Frontal cortex (tissue), 4 donors: Measurements from ENCODE around the gene ANKRD33B. TPM values are rescaled to one million over a fixed set of nuclear protein-coding genes. Genes with fewer than 3 reads are reported as not detected.
A peak's percentile ranks its signal among the peaks of the same experiment; 100 is the strongest.
"Not testable (repeated sequence)": the region's sequence is repeated elsewhere in the genome, so short reads cannot be mapped to it uniquely, and the experiment has no call there.

Experiments used
- DNase-seq, 2 donors: peaks; one replicate each; pipeline ENCODE4 v3.0.0; 2012; ENCODE audit warnings: low spot score in 2 of 2
- FAIRE-seq: peaks from 2 replicates; lab custom pipeline; 2012; peaks lifted over from hg19 to GRCh38; lab: Jason Lieb, UNC
- total RNA-seq: library from RNA; depleted of rRNA; stranded (reverse); fragments of >200 nt; gene quantifications from one replicate; pipeline ENCODE4 v1.2.3, GENCODE V29; 2014
- donor health status: control.
- donor health status: control.
- donor health status: control.

The ANKRD33B gene
- total RNA-seq, 1 donor from 2014 or later: 1.6 TPM

DNA sequence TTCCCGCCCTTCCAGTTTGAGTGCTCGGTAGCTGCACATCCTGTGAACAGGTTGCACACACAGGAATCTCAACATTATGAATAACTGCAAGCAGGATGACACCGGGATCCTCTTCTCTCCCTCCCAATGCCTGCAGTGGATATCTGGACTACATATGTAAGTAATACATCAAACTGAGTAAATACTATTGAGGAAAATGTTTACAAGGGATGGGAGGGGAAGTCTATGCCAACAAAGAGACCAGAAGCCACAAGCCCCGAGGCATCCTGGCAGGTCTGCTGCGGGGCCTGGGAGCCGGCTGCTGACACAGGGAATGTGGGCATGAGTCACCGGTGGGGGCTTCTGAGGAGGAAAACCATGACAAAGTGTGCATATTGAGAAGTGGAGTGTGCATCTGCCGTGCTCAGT is 8.6 kb upstream of the ANKRD33B start:
- DNase-seq (no peak), FAIRE-seq (no peak)

DNA sequence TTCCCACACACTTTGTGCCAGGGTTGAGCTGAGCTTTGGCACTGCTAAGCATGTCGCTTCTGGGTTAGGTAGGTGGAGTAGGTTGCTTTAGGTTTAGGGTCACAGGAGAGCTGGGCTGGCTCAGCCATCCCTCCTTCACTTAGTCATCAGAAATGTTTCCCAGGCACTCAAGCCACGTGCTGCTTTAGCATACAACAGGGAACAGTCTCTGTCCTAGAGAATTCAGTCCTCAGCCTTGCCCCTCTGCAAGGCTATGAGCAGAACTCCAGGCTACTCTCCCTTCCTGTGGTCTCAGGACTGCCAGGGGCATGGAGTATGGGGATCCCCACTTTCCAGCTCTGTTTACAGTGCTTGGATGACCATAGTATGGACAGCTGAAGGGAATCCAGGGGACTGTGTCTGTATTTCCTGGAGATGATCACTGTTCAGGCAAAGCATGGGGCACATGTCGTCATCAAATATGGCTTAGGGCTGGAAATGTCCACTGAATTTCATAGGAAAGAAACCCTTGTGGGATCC is 7.5 kb upstream of the ANKRD33B start:
- DNase-seq (no peak), FAIRE-seq (no peak)

DNA sequence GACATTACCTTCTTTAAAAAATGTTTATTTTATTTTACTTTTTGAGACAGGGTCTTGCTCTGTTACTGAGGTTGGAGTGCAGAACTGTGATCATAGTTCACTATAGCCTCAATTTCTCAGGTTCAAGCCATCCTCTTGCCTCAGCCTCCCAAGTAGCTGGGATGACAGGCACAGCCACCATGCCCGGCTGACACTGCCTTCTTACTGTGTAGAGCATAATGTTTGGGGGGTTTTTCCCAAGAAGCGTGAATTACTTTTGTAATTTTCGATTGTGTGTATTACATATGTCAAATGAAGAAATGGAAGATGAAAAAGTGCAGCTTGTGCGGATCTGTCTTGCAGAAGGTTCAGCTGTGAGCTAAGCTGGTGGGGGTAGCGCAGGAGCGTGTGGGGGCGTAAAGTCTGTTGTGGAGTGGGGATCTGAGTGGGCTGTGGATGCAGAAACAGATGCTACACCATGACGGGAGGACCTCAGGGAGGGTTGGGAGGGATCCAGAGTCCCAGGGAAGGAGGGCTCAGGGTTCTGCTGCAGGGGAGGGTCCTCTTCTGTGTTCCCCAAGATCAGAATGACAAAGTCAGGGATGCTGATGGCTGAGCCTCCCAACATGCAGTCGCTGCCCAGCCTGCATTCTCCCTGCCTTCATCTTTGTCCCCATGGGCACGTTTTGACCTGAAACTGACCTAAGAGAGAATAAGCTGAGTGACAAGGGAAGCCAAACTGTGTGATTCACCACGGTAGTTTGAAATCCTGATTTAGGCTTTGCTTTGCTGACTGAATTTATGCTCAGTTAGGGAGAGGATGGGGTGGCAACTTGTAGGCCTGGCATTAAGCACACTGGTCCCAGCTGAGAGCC is 6.8 kb upstream of the ANKRD33B start:
- FAIRE-seq (no peak), DNase-seq (no peak)

DNA sequence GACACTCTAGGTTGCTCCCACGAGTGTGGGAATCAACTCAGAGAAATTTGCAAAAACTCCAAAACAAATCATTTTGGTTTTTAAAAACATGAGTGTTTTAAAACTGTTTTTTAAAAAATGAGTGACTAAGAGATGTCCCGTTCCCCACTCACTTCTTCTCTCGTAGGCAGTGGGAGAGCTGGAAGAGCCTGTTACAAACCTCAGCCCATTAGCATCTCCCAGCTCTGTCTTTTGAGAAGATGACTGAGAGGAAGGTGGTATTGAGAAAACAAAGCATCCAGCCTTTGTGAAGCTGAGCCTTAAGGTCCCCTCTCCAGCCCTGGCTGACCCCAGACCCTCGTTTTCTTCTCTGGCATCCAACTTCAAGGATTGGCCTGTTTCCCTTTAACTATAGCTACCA is 4.7 kb upstream of the ANKRD33B start:
- FAIRE-seq (no peak), DNase-seq (no peak)

DNA sequence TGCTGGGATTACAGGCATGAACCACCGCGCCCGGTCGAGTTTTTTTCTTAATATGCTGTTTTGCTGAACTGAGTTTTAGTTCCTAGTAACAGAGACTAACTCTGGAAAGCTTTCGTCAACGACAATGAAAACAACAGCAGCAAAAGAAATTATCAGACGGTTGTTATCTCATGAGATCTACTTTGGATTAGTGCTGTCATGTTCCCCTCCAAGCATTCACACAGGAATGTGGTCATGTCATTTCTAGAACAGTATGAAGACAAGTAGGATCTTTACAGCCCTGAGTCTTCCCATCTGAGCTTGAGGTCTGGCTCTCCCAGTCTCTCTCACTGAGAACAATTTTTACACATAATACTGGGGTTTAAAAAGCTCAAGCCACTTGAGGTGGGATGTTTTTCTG is 4.0 kb upstream of the ANKRD33B start:
- no peak for FAIRE-seq

DNA sequence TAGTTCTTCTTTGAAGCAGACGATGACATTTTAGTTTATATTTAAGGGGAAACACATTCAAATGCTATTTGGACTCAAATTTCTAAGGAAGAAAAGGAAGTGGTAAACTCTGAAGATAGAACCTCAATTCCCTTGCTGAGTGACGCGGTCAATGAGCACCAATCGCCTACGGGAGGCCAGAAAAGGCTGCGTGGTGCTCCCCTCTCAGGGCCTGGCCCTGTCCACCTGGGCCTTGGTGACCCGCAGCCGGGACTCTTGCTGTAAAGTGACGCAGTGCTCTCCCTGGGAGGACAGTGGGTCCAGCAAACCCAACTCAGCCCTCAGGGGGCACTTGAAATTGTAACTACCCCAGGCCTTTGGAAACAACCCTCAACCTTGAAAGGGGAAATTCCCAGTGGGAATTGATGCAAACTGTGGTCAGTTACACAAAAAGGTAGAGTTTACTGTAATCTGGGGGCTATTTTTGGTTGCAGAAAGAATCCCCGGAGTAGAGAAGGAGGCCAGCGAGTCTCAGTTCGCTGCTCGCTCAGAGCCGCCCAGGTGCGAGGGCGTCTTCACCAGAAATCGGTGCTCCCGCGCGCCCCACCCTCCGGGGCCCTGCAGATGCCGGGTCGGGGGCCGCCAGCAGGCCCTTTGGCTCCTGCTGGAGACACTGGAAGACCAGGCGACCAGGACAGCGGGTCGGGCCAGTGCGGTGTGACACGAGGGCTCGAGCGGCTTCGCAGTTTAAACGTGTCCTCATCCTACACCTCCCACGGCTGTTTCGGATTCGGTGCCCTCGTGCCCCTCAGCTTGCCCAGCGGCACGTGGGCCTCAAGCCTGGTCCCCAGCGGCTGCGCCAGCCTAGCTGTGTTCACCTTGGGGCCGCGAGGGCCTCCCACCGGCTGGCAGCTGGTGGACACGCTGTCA is 1.4 kb upstream of the ANKRD33B start:
- no peak for FAIRE-seq
- DNase-seq: no peak

More for the DNA sequence above, 4.0 kb upstream of the ANKRD33B start:
- no peak for DNase-seq

DNA sequence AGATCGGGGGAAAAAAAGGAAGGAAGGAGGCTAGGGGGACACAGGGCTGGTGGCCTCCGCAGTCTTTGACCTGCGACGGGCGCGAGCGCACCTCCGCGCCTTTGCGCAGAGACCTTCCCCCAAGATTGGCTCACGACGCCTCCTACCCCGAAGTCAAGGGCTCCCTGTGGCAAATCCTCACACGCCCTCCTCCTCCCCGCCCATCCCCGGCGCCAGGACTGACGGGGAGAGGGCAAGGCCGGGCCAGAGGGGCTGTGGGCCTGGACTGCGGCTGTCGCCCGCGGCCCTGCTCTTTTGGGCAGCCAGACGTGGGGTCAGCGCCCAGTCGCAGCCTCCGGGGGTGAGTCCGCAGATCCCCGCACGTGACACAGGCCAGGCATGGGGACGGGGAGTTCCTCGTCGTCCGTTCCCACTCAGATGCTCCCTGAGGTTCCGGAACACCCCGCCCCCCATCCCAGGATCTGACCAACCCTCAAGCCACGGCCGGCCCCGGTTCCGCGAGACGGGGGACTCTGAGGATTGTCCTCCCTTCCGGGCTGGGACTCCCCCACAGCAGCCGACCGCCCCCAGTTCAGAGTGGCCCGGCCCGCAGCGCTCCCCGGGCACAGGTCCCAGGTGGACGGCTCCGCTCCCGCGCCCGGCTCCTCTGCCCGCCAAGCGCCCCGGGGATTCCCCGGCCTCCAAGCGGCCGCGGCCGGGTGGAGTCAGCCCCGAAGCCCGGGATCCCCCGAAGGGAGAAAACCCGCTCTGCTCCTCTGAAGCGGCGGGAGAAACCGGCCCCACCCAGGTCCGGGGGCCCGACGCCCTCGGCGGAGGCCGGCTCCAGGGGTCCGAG is 543 bp upstream of the ANKRD33B start:
- peak; percentile 35 to 44 for DNase-seq
- no peak for FAIRE-seq

DNA sequence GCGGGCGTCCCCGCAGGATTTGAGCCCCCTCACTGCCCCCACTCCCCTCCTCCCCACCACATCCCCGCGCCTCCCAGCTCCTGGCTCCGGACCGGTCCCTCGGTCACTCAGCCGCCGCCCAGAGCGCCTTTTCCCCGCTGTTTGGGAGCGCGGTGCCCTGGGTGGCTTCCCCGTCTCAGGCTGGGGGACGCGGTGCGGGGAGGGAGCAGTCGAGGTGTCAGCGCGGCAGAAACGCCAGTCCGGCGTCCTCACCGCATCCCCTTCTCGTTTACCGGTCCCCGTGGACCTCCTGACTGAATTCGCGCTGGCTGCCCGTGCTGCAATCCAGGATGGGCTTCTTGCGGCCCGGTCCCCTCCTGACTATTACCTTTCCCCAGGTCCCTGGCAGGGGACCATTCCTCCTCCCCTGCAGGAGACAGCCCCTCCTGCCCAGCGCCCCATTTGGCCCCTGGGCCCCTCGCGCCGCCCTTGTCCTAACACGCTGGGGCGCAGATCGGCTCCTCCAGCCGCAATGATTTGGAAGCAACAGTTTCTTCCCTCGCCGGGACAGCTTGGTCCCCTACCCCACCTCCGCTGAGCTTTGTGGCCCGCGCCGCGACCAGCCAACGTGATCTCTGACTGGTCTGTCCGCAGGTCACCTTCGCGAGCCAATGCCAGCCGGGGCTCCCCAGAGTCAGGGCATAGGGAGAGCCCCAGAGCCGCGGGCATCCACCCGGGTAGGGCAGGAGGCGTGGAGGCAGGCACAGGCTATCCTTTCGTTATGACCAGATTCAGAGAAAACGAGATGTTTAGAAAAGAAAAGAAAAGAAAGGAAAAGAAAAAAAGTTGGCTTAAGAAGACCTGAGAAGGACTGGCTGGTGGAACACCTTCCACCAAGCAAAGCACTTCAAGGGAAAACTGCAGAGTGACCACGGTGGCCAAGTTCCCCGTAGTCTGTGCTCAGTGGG is 1.2 kb downstream of the ANKRD33B start:
- FAIRE-seq: no peak
- DNase-seq: no peak

DNA sequence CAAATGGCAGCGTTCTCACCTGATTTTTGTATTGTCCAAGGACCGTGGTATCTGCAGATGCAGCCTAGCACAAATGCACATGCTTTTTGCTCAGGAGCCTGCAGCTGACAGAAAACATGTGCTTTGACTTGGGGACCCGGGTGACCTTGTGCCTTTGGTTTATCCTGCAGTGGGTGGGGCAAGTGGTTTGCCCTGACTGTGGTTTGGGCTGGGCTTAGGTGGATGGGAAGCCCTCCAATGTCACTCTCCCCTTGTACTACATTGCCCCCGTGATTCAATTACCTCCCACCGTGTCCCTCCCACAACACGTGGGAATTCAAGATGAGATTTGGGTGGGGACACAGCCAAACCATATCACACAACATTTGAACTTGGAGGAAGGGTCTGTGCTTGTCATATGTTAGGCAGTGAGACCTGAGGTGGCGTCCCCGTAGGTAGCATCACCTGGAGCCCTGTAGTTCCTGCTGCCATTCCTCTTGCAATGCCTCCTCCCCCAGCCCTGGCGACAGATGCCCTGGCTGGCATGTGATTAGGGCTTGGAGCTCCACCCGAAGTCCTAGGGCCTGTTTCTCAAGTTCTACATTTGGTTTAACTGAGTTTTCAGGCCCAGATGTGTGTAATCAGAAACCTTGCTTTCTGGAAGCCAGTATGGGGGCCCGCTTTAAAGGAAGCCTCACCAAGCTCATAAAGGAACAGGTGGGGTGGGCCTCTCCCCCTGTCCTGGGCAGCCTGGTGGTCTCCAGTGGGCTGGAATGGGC is 2.1 kb downstream of the ANKRD33B start:
- no peak for FAIRE-seq

DNA sequence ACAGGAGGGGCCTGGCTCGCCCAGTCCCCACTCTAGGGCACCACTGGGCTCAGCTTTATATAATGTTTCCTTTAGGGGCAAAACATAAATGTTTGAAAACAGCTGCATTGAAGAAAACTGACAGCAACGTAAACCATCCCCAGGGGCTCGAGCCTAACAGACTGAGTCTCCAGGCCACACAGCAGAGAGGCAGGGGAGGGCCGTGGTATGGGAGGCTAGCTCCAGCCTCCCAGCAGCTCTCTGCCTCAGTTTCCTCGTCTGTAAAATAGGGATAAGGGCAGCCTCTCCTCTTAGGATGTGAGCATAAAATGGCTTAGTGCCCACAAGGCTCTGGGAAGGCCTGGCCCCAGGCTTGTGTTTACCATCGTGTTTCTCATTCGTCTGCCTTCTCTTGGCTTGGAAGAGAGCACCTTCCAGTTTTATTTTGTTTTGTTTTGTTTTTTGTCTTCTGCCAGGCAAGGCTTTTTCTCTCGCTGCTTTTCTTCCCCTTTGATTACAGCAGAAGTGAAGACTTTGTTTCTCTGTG is 2.7 kb downstream of the ANKRD33B start:
- DNase-seq: no peak
- no peak for FAIRE-seq

More for the DNA sequence above, 2.1 kb downstream of the ANKRD33B start:
- no peak for DNase-seq

DNA sequence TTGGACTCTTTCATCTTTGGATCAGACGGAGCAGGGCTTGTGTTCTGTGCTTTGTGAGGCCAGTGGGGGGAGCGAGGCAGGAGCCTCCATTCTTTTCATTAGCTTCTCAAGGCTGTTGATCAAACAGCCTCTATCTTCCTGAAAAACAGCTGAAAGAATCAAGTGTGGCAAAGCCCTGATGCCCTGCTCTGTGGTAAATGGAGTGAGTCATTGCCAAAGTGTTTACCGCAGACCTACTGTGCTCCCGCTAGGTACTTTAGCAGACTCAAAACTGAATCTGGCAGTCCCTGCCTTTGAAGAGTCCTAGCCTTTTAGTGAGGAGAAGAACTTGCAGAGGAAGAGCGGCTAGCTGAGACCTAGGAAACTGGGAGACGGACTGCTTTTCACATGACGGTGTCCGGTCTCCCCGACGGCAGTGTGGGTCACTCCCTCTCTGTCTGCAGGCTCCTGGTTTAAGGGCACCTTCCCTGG is 3.3 kb downstream of the ANKRD33B start:
- FAIRE-seq: no peak
- no peak for DNase-seq

DNA sequence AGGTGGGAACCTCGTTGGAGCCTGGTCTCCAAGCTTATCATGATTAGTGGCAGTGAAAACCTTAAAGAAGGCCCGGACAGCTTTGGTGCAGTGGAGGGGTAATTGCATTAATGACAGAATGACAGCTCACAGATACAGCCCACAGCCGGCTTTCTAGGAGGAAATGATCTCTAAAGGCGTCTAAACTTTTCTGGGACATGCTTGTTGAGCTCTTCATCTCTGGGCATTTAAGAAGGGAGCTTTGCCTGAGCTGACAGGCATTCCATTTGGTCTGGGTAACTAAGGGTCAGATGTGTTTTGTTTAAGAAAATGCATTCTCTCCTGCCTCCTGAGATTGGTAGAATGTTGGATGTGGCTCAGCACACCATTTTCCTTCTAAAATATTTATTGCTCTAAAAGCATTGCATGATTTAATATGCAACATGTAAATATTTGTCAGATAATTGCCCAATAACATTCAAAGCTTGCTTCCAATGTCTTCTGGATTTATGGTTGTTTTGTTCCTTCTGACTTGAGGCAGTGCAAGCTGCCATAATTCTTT is 4.0 kb downstream of the ANKRD33B start:
- FAIRE-seq (no peak), DNase-seq (no peak)

DNA sequence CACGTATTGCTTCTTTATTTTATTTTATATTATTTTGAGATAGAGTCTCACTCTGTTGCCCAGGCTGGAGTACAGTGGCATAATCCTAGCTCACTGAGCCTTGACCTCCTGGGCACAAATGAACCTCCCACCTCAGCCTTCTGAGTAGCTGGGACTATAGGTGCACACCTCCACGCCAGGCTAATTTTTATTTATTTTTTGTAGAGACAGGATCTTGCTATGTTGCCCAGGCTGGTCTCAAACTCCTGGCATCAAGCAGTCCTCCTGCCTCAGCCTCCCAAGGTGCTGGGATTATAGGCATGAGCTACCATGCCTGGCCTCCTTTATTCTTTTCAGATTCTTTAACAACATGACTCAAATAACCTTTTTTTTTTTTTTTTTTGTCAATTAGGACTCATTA is 6.7 kb downstream of the ANKRD33B start:
- not testable (repeated sequence) for FAIRE-seq, DNase-seq

DNA sequence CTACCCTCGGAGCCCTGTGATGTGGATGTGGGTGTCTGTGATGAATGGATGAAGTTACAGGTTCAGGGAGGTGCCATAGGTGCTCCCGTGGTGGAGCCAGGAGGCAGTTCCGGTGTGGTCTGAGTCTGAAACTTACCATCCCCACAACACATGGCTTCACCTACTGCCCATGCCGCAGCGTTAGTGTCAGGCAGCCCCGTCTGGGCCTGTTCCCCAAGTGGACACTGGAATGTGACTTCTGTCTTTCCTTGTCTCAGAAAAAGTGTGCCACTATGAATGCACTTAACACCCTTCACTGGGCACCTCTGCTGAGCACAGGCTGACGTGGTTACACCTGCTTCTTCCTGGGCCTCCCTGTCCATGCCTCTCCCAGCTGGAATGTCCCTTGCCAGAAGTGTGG is 8.6 kb downstream of the ANKRD33B start:
- FAIRE-seq: no peak
- DNase-seq: no peak

DNA sequence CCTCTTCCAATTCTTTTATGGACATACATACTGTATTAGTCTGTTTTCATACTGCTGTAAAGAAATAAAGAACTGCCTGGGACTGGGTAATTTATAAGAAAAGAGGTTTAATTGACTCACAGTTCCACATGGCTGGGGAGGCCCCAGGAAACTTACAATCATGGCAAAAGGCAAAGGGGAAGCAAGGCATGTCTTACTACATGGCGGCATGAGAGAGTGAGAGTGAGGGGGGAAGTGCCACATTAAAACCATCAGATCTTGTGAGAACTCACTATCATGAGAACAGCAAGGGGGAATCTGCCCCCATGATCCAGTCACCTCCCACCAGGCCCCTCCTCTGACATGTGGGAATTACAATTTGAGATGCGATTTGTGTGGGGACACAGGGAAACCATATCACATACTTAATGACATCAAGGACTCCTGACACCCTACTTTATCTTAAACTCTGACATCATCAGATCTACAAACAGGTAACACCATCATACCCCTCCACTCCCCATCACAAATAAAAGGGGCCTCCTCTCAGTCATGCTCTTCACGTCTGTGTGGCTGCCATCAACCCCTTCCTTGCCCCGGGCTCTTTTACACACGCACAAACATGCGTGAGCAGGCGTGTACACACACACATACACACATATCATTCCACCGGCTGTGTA is 9.7 kb downstream of the ANKRD33B start:
- FAIRE-seq: no peak

DNA sequence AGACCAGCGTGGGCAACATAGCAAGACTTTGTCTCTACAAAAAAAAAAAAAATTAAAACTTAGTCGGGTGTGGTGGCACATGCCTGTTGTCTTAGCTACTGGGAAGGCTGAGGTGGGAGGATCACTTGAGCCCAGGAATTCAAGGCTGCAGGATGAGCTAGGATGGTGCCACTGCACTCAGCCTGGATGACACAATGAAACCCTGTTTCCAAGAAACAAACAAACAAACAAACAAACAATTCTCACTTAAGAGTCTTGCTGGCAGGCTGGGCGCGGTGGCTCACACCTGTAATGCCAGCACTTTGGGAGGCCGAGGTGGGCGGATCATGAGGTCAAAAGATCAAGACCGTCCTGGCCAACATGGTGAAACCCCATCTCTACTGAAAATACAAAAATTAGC is 11.0 kb downstream of the ANKRD33B start:
- not testable (repeated sequence) for FAIRE-seq, DNase-seq

More for the DNA sequence above, 9.7 kb downstream of the ANKRD33B start:
- DNase-seq: no peak
